Gastroesophageal sphincter (tissue), 3 donors: ENCODE data around the gene HSCB.

Experiments
- EP300 ChIP-seq: sonication (generic); formaldehyde crosslinking; IDR thresholded peaks from one replicate; pipeline ENCODE4 v1.6.1; 2017; ENCODE audit warnings: antibody characterized with exemption, mild to moderate bottlenecking
- POLR2AphosphoS5 ChIP-seq: sonication (generic); formaldehyde crosslinking; IDR thresholded peaks from one replicate; pipeline ENCODE4 v1.6.1; 2017; ENCODE audit warnings: antibody characterized with exemption
- TF ChIP-seq, protein P1 (sequence below), 4 experiments: fragments of 200-600 bp in 2 of 4; fragments of 450-650 bp in 2 of 4; sonication (generic) in 1 of 4; IDR thresholded peaks; one replicate each; pipeline ENCODE4 v1.5.1; 2017 to 2019; ENCODE audit warnings: antibody characterized with exemption in 4 of 4, mild to moderate bottlenecking in 2 of 4, moderate library complexity in 2 of 4

- TF ChIP-seq, protein P1, sequence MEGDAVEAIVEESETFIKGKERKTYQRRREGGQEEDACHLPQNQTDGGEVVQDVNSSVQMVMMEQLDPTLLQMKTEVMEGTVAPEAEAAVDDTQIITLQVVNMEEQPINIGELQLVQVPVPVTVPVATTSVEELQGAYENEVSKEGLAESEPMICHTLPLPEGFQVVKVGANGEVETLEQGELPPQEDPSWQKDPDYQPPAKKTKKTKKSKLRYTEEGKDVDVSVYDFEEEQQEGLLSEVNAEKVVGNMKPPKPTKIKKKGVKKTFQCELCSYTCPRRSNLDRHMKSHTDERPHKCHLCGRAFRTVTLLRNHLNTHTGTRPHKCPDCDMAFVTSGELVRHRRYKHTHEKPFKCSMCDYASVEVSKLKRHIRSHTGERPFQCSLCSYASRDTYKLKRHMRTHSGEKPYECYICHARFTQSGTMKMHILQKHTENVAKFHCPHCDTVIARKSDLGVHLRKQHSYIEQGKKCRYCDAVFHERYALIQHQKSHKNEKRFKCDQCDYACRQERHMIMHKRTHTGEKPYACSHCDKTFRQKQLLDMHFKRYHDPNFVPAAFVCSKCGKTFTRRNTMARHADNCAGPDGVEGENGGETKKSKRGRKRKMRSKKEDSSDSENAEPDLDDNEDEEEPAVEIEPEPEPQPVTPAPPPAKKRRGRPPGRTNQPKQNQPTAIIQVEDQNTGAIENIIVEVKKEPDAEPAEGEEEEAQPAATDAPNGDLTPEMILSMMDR (IDR thresholded peaks at IDR 0.05), result no peak
- TF ChIP-seq EP300 (no peak), POLR2AphosphoS5 (no peak)
These were observed 7.4 kb upstream of the HSCB start for GRCh38 chr22:28734393-28734792.
